Measurements from ENCODE around the gene FBXO34. TPM values are rescaled to one million over a fixed set of nuclear protein-coding genes. Genes with fewer than 3 reads are reported as not detected.

Gene FBXO34
- total and polyA plus RNA-seq, 10 of the 15 experiments (the other 5 are each of a cell fraction or from before 2014, with no cell fraction given), result 5.6 to 22.8 (median 17.6) TPM

DNA sequence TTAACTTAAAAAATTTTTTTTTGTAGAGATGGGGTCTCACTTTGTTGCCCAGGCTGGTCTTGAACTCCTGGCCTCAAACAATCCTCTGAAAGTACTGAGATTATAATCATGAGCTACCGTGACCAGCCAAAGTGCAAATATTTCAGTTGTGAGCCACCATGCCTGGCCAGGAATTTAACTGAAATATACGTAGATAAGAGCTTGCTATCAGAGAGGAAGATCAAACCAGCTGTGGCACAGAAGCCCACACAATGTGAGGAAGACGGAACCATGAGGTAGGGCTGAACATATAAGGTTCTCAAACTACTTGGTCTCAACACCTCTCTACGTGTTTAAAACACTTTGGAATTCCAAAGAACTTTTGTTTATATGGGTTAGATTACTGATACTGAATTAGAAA, 111.3 kb downstream of the FBXO34 start:
- Histone ChIP-seq H3K4me1 (ENCODE audit: control insufficient read depth, insufficient read depth, low read length) (no peaks in the 10 kb centered on the region), H3K9ac (ENCODE audit: control insufficient read depth, insufficient read depth, low read length) (no peak overlapping the region), H3K9me3 (replicated peaks; ENCODE audit: control insufficient read depth, insufficient read depth, low read length) (no peaks in the 10 kb centered on the region), H3K27ac (ENCODE audit: control insufficient read depth, insufficient read depth) (no peak overlapping the region), H3K36me3 (ENCODE audit: control insufficient read depth in 2 of 2, insufficient read depth in 2 of 2, low read length in 1 of 2) (peaks cover 3% of the 10 kb centered on the region in 2 experiments), H2AFZ (ENCODE audit: control insufficient read depth, low read depth, low read length) (no peak overlapping the region), H3K4me2 (ENCODE audit: control insufficient read depth, insufficient read depth) (no peak overlapping the region), H3K27me3 (replicated peaks in 1 of 2; ENCODE audit: control insufficient read depth in 2 of 2, insufficient read depth in 2 of 2, low read length in 1 of 2) (no peaks in the 10 kb centered on the region), H4K20me1 (ENCODE audit: control insufficient read depth, insufficient read depth) (no peaks in the 10 kb centered on the region), H3K79me2 (ENCODE audit: control insufficient read depth, insufficient read depth, low read length) (no peaks in the 10 kb centered on the region), H3K4me3 (no peak overlapping the region)
- ChIA-PET RAD21 (ENCODE audit: unreplicated experiment) (no interaction called here), SMC1A (ENCODE audit: uncharacterized antibody, unreplicated experiment) (interaction anchor here (0.5 to 1.5 kb wide), 3 partner anchors 14 to 171 kb away, joined by 3 read pairs; no protein-coding TSS in a partner anchor), CTCF (interaction anchor here (0.9 to 1.5 kb wide), 3 partner anchors 10 to 40 kb away, joined by 3 to 4 read pairs (median 4); no protein-coding TSS in a partner anchor), POLR2A (interaction anchor here (0.6 kb wide), 1 partner anchor 98 kb away, joined by 3 read pairs; no protein-coding TSS in a partner anchor)
- DNase-seq (ENCODE audit: low read depth, low spot score) (no peak), FAIRE-seq (no peak), ATAC-seq (no peak)
- no TSS peak for BruUV-seq (replicated peaks)
- intact Hi-C loops (cut with micrococcal nuclease; ENCODE audit: unreplicated experiment), result no loop called here
- 97% methylated on average over 4 of the region's 4 CpGs for WGBS (ENCODE audit: insufficient coverage, insufficient replicate concordance, low lambda C conversion rate, missing lambda C conversion rate)
- in situ Hi-C loops (cut with MboI), result no loop called here
- TF ChIP-seq CEBPB (IDR thresholded peaks at IDR 0.05; ENCODE audit: borderline replicate concordance in 1 of 2, low read depth in 2 of 2, low read length in 2 of 2), result no peak
- no peak for TF ChIP-seq TCF3 (IDR thresholded peaks at IDR 0.05; ENCODE audit: borderline replicate concordance, insufficient read depth, low read depth, low read length)
- no peak for TF ChIP-seq CREB1 (IDR thresholded peaks at IDR 0.05; ENCODE audit: low read depth)
- TF ChIP-seq, protein P1, sequence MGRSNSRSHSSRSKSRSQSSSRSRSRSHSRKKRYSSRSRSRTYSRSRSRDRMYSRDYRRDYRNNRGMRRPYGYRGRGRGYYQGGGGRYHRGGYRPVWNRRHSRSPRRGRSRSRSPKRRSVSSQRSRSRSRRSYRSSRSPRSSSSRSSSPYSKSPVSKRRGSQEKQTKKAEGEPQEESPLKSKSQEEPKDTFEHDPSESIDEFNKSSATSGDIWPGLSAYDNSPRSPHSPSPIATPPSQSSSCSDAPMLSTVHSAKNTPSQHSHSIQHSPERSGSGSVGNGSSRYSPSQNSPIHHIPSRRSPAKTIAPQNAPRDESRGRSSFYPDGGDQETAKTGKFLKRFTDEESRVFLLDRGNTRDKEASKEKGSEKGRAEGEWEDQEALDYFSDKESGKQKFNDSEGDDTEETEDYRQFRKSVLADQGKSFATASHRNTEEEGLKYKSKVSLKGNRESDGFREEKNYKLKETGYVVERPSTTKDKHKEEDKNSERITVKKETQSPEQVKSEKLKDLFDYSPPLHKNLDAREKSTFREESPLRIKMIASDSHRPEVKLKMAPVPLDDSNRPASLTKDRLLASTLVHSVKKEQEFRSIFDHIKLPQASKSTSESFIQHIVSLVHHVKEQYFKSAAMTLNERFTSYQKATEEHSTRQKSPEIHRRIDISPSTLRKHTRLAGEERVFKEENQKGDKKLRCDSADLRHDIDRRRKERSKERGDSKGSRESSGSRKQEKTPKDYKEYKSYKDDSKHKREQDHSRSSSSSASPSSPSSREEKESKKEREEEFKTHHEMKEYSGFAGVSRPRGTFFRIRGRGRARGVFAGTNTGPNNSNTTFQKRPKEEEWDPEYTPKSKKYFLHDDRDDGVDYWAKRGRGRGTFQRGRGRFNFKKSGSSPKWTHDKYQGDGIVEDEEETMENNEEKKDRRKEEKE (IDR thresholded peaks at IDR 0.05), result no peak
- no peak for TF ChIP-seq KAT2A (conservative IDR thresholded peaks at IDR 0.05; ENCODE audit: control insufficient read depth, low read depth, low read length)
- no peak for TF ChIP-seq POLR2A (IDR thresholded peaks at IDR 0.05; ENCODE audit: low read depth, low read length)
- TF ChIP-seq RB1 (IDR thresholded peaks at IDR 0.05; ENCODE audit: borderline replicate concordance), result no peak
- TF ChIP-seq, protein P2, sequence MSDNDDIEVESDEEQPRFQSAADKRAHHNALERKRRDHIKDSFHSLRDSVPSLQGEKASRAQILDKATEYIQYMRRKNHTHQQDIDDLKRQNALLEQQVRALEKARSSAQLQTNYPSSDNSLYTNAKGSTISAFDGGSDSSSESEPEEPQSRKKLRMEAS (IDR thresholded peaks at IDR 0.05; ENCODE audit: low read depth, low read length), result no peak
- TF ChIP-seq, protein P3, sequence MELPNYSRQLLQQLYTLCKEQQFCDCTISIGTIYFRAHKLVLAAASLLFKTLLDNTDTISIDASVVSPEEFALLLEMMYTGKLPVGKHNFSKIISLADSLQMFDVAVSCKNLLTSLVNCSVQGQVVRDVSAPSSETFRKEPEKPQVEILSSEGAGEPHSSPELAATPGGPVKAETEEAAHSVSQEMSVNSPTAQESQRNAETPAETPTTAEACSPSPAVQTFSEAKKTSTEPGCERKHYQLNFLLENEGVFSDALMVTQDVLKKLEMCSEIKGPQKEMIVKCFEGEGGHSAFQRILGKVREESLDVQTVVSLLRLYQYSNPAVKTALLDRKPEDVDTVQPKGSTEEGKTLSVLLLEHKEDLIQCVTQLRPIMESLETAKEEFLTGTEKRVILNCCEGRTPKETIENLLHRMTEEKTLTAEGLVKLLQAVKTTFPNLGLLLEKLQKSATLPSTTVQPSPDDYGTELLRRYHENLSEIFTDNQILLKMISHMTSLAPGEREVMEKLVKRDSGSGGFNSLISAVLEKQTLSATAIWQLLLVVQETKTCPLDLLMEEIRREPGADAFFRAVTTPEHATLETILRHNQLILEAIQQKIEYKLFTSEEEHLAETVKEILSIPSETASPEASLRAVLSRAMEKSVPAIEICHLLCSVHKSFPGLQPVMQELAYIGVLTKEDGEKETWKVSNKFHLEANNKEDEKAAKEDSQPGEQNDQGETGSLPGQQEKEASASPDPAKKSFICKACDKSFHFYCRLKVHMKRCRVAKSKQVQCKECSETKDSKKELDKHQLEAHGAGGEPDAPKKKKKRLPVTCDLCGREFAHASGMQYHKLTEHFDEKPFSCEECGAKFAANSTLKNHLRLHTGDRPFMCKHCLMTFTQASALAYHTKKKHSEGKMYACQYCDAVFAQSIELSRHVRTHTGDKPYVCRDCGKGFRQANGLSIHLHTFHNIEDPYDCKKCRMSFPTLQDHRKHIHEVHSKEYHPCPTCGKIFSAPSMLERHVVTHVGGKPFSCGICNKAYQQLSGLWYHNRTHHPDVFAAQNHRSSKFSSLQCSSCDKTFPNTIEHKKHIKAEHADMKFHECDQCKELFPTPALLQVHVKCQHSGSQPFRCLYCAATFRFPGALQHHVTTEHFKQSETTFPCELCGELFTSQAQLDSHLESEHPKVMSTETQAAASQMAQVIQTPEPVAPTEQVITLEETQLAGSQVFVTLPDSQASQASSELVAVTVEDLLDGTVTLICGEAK (IDR thresholded peaks at IDR 0.05; ENCODE audit: borderline replicate concordance), result no peak
- TF ChIP-seq ZNF217 (IDR thresholded peaks at IDR 0.05), result no peak
- TF ChIP-seq, protein P4, sequence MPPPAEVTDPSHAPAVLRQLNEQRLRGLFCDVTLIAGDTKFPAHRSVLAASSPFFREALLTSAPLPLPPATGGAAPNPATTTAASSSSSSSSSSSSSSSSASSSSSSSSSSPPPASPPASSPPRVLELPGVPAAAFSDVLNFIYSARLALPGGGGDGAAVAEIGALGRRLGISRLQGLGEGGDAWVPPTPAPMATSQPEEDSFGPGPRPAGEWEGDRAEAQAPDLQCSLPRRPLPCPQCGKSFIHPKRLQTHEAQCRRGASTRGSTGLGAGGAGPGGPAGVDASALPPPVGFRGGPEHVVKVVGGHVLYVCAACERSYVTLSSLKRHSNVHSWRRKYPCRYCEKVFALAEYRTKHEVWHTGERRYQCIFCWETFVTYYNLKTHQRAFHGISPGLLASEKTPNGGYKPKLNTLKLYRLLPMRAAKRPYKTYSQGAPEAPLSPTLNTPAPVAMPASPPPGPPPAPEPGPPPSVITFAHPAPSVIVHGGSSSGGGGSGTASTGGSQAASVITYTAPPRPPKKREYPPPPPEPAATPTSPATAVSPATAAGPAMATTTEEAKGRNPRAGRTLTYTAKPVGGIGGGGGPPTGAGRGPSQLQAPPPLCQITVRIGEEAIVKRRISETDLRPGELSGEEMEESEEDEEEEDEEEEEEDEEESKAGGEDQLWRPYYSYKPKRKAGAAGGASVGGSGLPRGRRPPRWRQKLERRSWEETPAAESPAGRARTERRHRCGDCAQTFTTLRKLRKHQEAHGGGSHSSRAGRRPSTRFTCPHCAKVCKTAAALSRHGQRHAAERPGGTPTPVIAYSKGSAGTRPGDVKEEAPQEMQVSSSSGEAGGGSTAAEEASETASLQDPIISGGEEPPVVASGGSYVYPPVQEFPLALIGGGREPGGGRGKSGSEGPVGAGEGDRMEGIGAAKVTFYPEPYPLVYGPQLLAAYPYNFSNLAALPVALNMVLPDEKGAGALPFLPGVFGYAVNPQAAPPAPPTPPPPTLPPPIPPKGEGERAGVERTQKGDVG (CRISPR knock-in tag; IDR thresholded peaks at IDR 0.05), result no peak
- TF ChIP-seq CHD1 (IDR thresholded peaks at IDR 0.05; ENCODE audit: low read depth, low read length), result no peak
- no peak for TF ChIP-seq SUPT20H (IDR thresholded peaks at IDR 0.05; ENCODE audit: borderline replicate concordance, control insufficient read depth, low read depth, low read length)
- no peak for TF ChIP-seq RUNX3 (IDR thresholded peaks at IDR 0.05; ENCODE audit: low read length)
- no peak for TF ChIP-seq TARDBP (IDR thresholded peaks at IDR 0.05; ENCODE audit: borderline replicate concordance)

Data from GM12878 (cell line).